GM19193 (cell line): ENCODE data around the gene CTIF.

Source experiments
- POLR2A ChIP-seq: IDR thresholded peaks from 4 replicates; pipeline ENCODE4 v1.6.1; 2011; ENCODE audit not compliant: insufficient read depth, insufficient read length; ENCODE audit errors: extremely low read depth

Gene CTIF

DNA sequence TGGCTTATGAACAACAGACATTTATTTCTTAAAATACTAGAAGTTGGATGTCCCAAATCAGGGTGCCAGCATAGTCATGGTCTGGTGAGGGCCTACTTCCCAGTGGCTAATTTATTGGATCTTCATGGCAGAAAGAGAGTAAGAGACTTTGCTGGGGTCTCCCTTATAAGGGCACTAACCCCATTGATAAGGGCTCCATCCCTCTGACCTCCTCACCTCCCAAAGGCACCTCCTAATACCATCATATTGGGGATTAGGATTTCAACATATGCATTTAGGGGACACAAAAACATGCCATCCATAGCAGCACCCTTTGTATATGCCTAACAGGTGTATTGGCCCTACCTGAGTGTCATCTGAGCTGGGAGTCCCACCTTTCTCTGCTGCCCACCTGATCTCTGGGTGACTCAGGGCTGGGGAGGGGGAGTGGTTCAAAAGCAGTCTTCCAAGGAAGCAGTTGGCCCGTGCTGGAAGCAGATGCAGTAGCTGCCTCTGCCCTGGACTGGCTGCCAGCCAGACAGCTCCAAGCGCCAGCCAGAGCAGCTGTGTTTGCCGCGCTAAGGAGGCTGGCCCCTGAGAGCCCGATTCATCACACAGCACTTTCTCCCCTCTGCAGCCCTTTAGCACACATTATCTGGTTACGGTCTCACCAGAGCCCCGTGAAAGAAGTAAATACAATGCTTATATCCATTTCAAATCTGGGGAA lies 327.4 kb downstream of the CTIF start:
- TF ChIP-seq POLR2A = no peak

DNA sequence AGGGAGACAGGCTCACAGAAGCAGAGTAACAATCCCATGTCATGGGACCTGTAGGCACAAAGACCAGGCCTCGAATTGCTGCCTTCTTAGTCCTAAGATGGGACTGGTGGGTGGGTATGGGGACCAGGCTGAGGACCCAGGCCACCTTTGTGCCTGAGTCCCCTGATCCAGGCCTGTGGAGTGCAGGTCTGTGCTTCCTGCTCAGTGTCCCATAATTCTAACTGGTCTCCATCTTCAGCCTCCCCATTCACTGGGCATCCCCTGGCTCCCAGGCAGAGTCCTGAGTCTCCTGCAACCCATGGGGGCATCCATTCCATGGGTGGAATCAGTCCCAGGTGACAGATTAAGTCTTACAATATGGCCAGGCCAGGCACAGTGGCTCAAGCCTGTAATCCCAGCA lies 328.0 kb downstream of the CTIF start:
- TF ChIP-seq POLR2A = no peak

DNA sequence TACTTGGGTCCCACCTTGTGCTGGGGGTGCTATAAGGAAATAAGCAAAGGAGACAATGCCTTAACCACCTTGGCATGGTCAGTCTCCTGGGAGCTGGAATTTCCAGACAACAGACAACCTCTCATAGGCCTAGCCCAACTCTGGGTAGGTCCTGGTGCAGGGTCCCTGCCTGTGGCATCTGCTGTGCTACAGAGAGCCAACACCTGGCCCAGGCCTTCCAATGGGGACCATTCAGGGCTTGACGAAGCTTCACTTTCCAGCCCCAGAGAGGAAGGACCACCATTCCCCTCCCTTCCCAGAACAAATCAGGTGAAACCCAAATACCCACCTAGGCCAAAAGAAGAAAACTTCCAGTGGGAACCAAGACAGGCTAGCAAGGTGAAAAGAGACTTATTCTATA lies 329.1 kb downstream of the CTIF start:
- no peak for TF ChIP-seq POLR2A

DNA sequence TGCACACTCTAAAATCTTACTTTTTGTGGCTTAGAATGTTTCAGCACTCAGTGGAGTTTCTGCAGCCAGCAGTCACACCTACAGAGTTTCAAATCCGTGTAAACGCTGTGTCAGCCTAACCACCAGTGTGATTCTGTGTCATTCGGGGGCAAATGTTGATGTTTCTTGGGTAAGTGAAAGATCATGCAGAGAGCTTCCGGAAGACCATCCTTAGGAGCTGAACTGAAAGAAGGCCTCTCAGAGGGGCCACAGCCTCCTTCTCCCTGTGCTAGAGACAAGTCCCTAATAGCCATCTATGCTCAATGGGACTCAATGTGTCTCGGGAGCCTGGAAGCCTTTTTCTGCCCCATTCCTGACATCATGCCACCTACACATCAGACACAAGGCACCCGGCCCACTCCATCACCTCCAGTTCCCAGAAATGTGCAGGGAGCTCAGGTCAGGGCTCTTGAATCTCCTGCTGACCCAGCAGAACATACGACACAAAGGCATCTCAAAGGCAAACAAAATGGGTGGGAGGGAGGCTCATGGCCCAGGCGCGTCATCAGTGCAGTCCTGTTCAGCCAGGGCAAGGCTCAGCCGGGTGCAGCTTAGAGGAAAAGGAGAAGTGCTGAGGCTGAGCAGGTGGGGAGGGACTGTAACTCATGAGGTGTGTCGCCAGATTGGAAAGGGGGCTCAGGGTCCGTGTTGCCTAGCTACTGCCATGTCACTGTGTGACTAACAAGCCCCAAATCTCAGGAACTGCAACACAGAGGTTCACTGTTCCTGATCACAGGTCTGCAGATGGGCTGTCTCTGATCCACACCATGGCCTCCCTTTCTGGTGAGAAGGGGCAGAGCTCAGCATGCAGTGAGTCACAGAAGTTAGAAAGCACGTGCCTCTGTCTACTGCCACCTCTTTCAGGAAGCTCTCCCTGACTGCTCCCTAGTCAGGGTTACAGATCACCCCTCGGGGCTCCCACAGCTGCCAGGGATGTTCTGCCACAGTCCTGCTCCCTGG lies 329.9 kb downstream of the CTIF start:
- TF ChIP-seq POLR2A = no peak

DNA sequence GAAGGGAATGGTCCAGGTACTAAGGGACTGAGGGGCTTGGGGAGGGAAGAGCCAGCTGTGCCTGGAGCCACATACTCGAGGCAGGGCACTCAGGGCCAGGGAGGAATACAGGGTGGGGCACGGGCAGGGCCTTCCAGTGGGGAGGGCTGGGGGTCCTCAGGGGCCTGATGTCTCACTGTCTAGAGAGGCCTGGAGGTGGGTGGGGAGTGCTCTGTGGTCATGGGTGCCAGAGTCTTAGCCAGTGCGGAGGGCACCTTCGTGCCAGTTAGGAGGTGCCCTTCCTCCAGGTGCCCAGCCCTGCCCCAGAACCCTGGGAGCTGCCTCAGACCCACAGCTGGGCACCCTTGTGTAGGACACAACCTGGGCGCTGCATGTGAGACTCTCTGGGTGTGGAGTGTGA lies 330.8 kb downstream of the CTIF start:
- TF ChIP-seq POLR2A = no peak

DNA sequence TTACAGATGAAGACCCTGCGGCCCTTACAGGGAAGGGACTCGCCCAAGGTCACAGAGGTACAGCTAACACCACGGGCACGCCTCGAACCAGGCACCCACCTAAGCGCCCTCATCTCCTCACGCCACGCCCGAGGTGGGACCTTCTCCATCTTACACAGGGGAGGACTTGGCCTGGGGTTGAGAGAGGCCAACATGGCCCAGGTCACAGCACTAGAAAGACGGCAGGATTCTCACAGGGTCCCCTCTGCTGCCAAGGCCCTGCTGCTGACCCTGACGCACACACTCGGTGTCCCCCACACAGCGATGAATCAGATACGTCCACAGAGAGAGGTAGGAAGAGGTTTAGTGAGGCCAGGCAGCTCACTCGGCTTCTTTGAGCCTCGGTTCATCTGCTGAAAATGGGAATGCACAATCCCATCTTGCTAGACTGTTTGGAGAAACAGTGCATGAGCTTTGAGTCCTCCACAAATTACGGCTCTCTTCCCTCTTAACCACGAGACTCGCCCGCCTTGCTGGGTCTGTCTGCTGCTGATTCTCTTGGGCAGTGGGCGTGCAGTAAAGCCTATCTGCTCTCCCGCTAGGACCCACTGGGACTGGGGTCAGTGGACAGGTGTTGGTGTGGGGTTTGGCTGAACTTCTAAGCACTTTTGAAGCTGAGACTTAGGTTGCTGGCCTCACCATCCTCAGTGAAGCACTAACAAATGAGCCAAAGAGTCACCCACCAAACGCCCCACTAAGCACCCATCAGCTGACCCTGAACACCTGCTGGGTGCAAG lies 332.7 kb downstream of the CTIF start:
- no peak for TF ChIP-seq POLR2A

DNA sequence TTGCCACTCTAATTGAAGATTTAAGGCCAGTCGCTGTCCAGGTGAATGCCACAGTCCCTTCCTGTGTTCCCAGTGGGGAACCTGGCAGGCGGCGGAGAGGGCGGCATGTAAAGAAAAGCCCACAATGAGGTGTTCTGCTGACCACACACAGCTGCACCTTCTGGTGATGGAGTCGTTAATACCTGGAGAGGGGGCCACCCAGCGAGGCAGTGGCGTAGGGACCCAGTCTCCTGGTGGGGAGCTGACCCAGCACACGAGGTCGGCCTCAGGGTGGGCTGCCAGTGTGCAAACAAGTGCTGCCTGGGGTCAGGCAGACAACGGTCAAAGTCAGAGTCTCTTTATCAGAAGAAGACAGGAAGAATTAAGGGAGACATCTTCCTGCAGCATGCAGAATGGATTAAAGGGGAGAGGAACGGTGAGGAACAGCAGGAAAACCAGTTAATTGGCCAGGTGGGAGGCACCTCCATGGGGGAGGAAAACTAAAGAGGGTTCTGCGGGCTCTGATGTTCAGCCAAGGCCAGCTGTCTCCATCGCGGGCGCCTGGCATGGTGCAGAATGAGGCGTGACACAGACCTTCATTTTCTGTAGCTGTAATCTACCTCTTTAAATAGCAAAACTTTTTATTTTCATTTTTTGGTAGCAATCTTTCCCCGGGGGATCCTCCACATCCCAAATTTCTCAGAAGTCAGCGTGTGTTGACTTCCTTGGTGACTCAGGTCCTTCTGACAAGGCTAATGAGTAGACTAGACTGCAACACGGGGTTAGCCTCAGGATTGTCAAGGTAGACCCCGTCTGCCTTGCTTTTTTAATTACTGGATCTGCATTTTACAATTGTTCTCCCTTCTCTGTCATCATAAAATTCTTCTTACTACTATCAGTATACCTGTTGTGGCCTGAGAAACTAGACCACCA lies 333.7 kb downstream of the CTIF start:
- TF ChIP-seq POLR2A = no peak

DNA sequence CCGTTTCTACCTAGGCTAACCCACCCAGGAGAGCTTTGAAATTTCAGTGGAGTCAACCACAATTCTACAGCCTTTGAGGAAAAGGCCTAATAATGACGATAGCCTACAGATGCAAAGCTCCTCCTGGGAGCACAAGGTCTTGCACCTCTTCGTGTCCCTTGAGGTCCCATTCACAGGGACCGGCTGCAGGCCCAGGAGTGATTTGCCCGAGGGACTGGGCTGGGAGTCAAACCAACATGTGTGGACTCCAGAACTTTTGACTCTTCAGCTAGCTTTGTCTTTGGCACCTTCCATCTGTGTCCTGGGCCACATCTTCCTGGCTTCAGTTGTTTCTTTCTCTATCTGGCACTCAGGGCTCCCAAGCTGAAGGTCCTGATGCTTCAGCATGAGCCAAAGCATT lies 335.4 kb downstream of the CTIF start:
- TF ChIP-seq POLR2A = no peak

DNA sequence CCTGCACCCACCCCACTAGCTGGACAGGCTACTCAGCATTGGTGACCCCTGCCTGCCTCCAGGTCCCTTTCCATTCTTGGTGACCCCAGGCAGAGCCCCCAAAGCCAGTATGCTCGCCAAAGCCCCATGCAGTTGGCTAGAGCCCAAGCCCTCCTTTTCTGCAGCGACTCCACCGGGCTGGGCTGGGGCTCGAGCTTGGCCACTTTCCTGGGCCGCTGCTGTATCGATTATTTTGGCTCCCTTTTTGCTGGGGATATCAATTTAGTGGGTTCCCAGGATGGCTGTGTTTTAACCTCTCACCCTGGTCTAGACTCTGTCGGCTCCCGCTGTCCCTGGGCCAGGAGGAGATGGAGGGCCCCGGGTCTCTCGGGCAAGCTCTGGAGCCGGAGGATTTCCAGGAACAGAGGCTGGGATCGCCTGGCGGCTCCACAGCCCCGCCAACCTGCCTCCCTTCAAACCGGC lies 335.9 kb downstream of the CTIF start:
- no peak for TF ChIP-seq POLR2A

DNA sequence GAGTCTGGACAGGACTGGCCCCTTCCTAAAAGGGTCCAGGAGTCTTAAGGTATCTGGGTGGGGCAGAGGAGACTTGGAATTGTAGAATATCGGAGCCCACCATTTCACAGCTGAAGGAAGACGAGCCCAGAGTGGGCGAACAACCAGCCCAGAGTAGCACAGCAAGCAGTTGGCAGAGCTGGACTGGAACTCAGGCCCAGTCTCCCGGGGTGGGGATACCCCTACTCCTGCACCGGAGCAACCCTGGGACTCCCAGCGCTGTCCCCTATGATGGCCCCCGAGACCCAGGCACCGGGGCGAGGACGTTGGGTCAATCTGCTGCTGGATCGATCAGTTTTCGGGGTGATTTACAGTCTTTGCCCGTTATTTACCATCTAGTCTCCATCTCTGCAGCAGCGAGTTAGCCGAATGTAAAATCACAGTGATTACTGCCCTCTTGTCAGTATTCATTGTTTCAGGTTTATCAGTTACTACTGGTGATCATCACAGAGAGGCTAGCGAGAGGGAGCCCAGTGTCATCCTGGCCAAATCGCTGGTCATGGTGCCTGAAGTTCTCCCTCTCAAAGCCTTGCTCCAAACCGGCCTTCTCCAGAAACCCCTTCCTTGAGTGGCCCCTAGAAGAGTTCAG lies 336.6 kb downstream of the CTIF start:
- no peak for TF ChIP-seq POLR2A

DNA sequence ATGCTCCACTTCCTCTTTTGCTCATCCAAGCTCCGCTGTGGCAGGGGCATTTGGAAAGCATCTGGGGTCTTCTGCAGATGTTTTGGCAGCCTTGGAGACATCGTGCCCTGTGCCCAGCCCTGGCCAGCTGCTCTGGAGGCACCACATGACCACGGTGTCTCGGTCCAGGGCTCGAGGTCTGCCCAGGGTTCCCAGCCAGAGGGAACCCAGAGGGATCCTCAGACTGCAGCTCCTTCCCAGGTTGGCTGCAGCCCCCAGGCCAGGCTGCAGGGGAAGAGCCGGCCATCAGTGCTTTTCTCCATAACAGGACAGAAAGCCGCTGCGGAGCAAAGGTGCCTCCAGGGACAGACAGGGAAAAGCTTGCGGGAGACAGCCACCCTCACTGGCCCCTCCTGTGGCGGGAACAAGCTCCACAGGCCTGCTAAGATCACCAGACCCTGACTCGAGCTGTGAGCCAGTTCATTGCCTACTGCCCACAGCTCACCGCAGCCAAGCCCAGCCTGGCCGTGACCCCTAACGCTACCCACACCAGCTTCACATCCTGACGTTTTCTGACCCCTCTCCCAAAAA lies 337.2 kb downstream of the CTIF start:
- TF ChIP-seq POLR2A = no peak

DNA sequence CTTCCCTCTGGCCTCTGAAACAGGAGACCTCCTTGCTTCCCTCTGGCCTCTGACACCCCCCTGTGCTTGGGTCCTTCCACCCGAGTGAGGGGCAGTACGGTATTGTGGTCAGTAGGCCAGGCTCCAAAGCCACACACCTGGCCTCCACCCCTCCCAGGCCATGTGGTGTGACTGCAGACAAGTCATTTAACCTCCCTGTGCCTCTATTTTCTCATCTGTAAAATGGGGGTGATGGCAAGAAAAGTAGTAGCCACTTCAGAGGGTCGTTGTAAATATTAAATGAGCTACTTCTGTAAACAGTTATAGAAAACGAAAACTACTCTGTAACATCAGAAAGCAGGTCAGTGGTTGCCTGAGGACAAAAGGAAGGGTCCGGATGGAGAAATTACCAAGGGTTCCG lies 337.8 kb downstream of the CTIF start:
- no peak for TF ChIP-seq POLR2A

DNA sequence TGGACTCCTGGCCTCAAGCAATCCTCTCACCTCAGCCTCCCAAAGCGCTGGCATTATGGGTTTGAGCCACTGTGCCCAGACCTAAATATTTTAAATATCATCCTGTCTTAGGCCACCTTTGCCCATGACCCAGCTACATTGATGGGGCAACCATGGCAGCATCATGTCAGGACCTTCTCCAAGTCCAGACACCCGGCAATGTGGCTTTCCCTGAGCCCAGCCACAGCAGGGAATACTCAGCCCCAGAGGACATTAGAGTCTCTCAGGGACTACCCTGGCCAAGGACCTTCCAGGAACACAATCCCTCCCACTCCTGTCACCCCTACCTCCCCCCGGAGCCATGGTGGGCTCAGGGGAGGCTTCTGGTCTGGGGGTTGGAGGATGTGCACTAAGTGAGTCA lies 339.1 kb downstream of the CTIF start:
- no peak for TF ChIP-seq POLR2A
